Kidney (tissue), 14 donors: ENCODE measurements around the gene HHIPL1. TPM values are rescaled to one million over a fixed set of nuclear protein-coding genes. Genes with fewer than 3 reads are reported as not detected.

Experiments
- DNase-seq, 5 donors: peaks; one replicate each; pipeline ENCODE4 v3.0.0-alpha.2; 2013 to 2020
- FAIRE-seq: peaks from 2 replicates; lab custom pipeline; 2012; peaks lifted over from hg19 to GRCh38; lab: Jason Lieb, UNC
- H3K27ac ChIP-seq, 2 donors: one replicate each; pipeline ENCODE4 v1.7.0; 2013; ENCODE audit warnings: low read depth in 2 of 2, low read length in 2 of 2, inconsistent platforms in 1 of 2
- H3K27me3 ChIP-seq: one replicate; pipeline ENCODE4 v1.7.1; 2013; ENCODE audit warnings: low read length, inconsistent platforms; ENCODE audit not compliant: control insufficient read depth, insufficient read depth
- H3K36me3 ChIP-seq, 3 donors: one replicate each; pipeline versions ENCODE4 v1.7.0 to v1.7.1; 2013; ENCODE audit warnings: low read length in 3 of 3, control low read depth in 1 of 3, inconsistent platforms in 1 of 3; ENCODE audit not compliant: insufficient read depth in 3 of 3, control insufficient read depth in 2 of 3
- H3K4me1 ChIP-seq, 3 donors: one replicate each; pipeline versions ENCODE4 v1.7.0 to v1.7.1; 2013; ENCODE audit warnings: low read length in 3 of 3, inconsistent platforms in 1 of 3, low read depth in 1 of 3; ENCODE audit not compliant: control insufficient read depth in 2 of 3, insufficient read depth in 2 of 3
- H3K4me3 ChIP-seq, 3 donors: one replicate each; pipeline versions ENCODE4 v1.7.0 to v1.8.1; 2013; ENCODE audit warnings: low read length in 3 of 3, control low read depth in 1 of 3, inconsistent platforms in 1 of 3
- H3K9ac ChIP-seq, 3 donors: one replicate each; pipeline versions ENCODE4 v1.7.0 to v1.7.1; 2013; ENCODE audit warnings: low read length in 3 of 3, control low read depth in 1 of 3, inconsistent platforms in 1 of 3
- H3K9me3 ChIP-seq, 3 donors: one replicate each; pipeline versions ENCODE4 v1.7.0 to v1.7.1; 2013; ENCODE audit warnings: low read length in 3 of 3, control low read depth in 1 of 3, inconsistent platforms in 1 of 3; ENCODE audit not compliant: control insufficient read depth in 2 of 3, insufficient read depth in 1 of 3
- intact Hi-C: fragments of 100-400 bp; cut with DNase I; formaldehyde crosslinking; loops from one replicate; pipeline ENCODE4 v1.11.1; 2022
- polyA plus RNA-seq: library from polyadenylated mRNA; stranded (reverse); fragments of 350-450 nt; fragmentation: Illumina TruSeq; extraction: RNeasy Lipid Tissue Mini Kit (QIAGEN cat#74804); gene quantifications from one replicate; pipeline ENCODE4 v1.2.3, GENCODE V29; 2014; ENCODE audit warnings: low read depth, low replicate concordance; ENCODE audit not compliant: insufficient read depth
- total RNA-seq: library from RNA; stranded (reverse); fragmentation: NEBNext Ultra II Directional; extraction: Animal tissue kit (Norgen Biotek cat#: 25700); gene quantifications from one replicate; pipeline ENCODE4 v1.2.1, GENCODE V29; 2021
- TF ChIP-seq, protein P1 (sequence below): IDR thresholded peaks from 3 replicates; pipeline ENCODE4 v1.5.1; 2012; ENCODE audit warnings: mild to moderate bottlenecking, moderate library complexity, borderline replicate concordance; ENCODE audit not compliant: insufficient read depth; ENCODE audit errors: extremely low read depth
- donor health status: control.
- donor health status: control.
- donor health status: control.
- donor health status: control.
- donor health status: control.
- donor health status: DM: yes; HTN: yes; CAD: no.
- donor health status: Normal renal cell carcinoma (clear cell type).

The HHIPL1 gene
- total and polyA plus RNA-seq, 2 donors from 2014 or later, result 0.32 to 0.88 TPM

DNA sequence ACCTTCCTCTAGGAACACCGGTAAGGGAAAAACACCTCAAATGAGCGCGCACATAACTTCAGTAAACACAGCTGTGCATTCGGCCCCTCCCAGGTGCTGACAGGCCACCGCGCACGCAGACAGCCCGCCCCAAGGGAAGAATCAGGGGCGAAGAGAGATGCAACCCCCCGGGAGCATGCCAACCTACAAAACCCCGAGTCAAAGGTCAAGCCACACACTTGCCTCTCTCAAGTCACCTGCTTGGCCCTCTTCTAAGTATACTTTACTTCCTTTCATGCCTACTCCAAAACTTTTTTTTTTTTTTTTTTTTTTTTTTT lies 36.9 kb downstream of the HHIPL1 start:
- intact Hi-C loops, result no loop called here
- TF ChIP-seq, protein P1, sequence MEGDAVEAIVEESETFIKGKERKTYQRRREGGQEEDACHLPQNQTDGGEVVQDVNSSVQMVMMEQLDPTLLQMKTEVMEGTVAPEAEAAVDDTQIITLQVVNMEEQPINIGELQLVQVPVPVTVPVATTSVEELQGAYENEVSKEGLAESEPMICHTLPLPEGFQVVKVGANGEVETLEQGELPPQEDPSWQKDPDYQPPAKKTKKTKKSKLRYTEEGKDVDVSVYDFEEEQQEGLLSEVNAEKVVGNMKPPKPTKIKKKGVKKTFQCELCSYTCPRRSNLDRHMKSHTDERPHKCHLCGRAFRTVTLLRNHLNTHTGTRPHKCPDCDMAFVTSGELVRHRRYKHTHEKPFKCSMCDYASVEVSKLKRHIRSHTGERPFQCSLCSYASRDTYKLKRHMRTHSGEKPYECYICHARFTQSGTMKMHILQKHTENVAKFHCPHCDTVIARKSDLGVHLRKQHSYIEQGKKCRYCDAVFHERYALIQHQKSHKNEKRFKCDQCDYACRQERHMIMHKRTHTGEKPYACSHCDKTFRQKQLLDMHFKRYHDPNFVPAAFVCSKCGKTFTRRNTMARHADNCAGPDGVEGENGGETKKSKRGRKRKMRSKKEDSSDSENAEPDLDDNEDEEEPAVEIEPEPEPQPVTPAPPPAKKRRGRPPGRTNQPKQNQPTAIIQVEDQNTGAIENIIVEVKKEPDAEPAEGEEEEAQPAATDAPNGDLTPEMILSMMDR, result no peak
- Histone ChIP-seq H3K27me3 (no peaks in the 10 kb centered on the region), H3K36me3 (no peaks in the 10 kb centered on the region), H3K9ac (no peak overlapping the region), H3K9me3 (peaks cover 0 to 6% (median 0%) of the 10 kb centered on the region in 3 donors), H3K4me1 (peaks cover 0 to 10% (median 3%) of the 10 kb centered on the region in 3 donors), H3K4me3 (no peak overlapping the region), H3K27ac (no peak overlapping the region)
- no peak for FAIRE-seq
- peak in 1 of 5 donors; percentile 62 for DNase-seq

DNA sequence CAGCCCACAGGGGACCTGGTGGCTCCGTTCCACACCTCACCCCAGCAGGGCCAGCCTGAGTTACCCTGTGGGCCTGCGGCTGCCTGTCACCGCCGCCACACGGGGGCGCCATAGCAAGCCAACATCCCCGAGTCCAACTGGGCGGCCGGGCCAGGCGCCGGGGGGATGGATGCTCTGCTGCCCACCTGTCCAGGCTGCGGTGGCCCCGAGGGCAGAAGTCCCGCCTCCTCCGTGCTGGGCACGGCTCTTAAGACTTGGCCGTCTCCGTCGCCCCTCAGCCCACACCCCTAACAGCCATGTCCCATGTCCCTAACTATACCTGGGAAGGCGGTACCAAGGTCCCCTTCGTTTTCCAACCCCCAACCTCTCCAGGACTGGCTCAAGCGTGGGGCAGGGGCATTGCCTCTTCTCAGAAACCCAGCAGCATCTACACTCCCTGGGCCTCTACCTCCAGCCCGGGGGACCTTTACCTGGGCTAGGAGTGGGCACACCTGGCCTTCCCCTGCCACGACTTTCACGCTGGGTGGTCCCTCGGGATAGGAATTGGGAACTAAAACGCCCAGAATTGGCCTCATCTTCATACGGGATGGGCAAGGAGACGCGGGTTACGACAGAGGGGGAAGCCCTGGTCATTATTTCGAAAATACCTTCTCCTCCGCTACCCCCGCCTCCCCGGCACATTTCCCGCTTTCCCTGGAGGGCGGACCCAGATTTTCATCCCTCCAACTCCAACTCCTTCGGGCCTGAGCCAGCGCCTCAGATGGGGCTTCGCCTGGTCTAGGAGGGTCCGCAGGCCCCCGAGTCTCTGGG lies 38.1 kb downstream of the HHIPL1 start:
- Histone ChIP-seq H3K9ac (peak overlapping the region; percentile 33 to 85 (median 77)), H3K27ac (peak overlapping the region; percentile 43 to 57), H3K4me3 (peak overlapping the region; percentile 57 to 73 (median 71)), H3K36me3 (no peaks in the 10 kb centered on the region), H3K27me3 (no peaks in the 10 kb centered on the region), H3K4me1 (peaks cover 0 to 10% (median 3%) of the 10 kb centered on the region in 3 donors), H3K9me3 (peaks cover 0 to 4% (median 0%) of the 10 kb centered on the region in 3 donors)
- TF ChIP-seq, protein P1, result peak; percentile 90
- intact Hi-C loops, result no loop called here
- FAIRE-seq, result no peak
- DNase-seq, result peak; percentile 87 to 92 (median 92)

DNA sequence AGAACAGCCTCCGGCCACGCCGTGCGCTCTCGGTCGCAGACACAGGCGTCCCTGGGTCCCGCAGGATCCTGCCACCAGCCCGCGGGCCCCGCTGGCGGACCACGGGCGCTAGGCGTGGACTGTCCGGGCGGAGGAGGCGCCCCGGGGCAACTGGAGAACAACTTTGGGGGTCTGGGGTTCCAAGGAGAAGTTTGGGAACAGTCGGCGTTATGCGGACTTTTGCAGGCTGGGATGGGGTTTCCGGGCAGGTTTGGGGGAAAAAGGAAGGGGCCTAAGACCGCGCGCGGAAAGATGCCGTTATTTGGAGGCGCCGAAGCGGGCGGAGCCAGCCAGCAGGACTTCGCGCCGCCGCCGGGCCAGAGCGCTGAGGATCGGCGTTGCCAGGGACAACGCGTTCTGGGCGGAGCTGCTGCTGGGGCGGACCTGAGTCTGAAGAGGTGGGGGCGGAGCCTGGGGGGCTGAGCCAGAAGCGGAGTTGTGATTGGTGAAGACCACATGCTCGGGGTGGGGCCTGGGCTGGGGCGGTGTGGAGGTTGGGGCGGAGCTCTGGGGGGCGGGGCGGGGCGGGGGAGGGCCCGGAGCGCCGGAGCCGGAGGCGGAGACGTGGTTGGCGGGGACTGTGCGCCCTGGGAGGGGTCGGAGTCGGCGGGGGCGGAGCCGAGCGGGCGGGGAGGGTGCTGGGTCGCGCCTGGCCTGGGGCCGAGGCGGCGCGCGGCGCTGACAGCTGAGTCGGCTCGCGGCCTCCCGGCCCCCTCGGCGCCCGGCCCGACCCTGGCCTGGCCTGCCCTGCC lies 38.9 kb downstream of the HHIPL1 start, which contains the start of gene CYP46A1:
Gene CYP46A1, plus strand, starts transcription at position 680 of the 791 bp plus-strand sequence. CDS start 120 bp downstream, outside the sequence.
- H3K36me3 ChIP-seq, result no peaks in the 10 kb centered on the region
- intact Hi-C loops, result no loop called here
- peaks cover 0 to 10% (median 3%) of the 10 kb centered on the region in 3 donors for H3K4me1 ChIP-seq
- TF ChIP-seq, protein P1, result no peak
- FAIRE-seq (peak; percentile 63), DNase-seq (peak; percentile 100)
- peak within 1 kb of the TSS; percentile 43 to 57 for H3K27ac ChIP-seq
- no peaks in the 10 kb centered on the region for H3K9me3 ChIP-seq
- H3K27me3 ChIP-seq, result no peaks in the 10 kb centered on the region
- peak within 1 kb of the TSS; percentile 57 to 73 (median 71) for H3K4me3 ChIP-seq
- peak within 1 kb of the TSS; percentile 47 to 85 (median 77) for H3K9ac ChIP-seq
